ENCODE data around the gene CAB39.
"Not testable (repeated sequence)": the region's sequence is repeated elsewhere in the genome, so short reads cannot be mapped to it uniquely, and the experiment has no call there.

Gene CAB39

GRCh38 chr2:230722207-230722885, 9.7 kb downstream of the CAB39 start:
- H3K9ac ChIP-seq (ENCODE audit: low read depth, low read length) = no peak overlapping the region
- no peak for TF ChIP-seq CTCF (IDR thresholded peaks at IDR 0.05; ENCODE audit: borderline replicate concordance, extremely low read depth, low read length, poor library complexity, severe bottlenecking)
- no peak for TF ChIP-seq EZH2 (IDR thresholded peaks at IDR 0.05; ENCODE audit: borderline replicate concordance, low read depth, low read length, severe bottlenecking)
- H3K4me2 ChIP-seq (ENCODE audit: insufficient read depth, low read length) = no peak overlapping the region
- DNase-seq = no peak
- H3K27ac ChIP-seq (ENCODE audit: low read length) = no peak overlapping the region
- no peak overlapping the region for H2AFZ ChIP-seq (ENCODE audit: low read depth, low read length)
- ATAC-seq (ENCODE audit: insufficient read depth, low read depth) = no peak
- H4K20me1 ChIP-seq (ENCODE audit: insufficient read depth, low read length) = peaks cover 77% of the 10 kb centered on the region
- no peak overlapping the region for H3K4me3 ChIP-seq (ENCODE audit: low read depth in 1 of 2, low read length in 2 of 2)
- no peaks in the 10 kb centered on the region for H3K9me3 ChIP-seq (ENCODE audit: insufficient read depth, low read length, severe bottlenecking)
- H3K4me1 ChIP-seq (ENCODE audit: insufficient read depth, low read length) = peaks cover 50% of the 10 kb centered on the region
- H3K27me3 ChIP-seq (ENCODE audit: insufficient read depth, low read length, poor library complexity) = no peaks in the 10 kb centered on the region
- H3K79me2 ChIP-seq (ENCODE audit: insufficient read depth, low read length) = peaks cover 89% of the 10 kb centered on the region
- peaks cover 25% of the 10 kb centered on the region for H3K36me3 ChIP-seq (ENCODE audit: insufficient read depth, low read length)

- Histone ChIP-seq H3K4me3 (ENCODE audit: low read depth in 1 of 2, low read length in 2 of 2) (no peak overlapping the region), H3K4me1 (ENCODE audit: insufficient read depth, low read length) (peaks cover 42% of the 10 kb centered on the region), H3K9ac (ENCODE audit: low read depth, low read length) (no peak overlapping the region), H3K27ac (ENCODE audit: low read length) (peak overlapping the region; percentile 13; the same call in 1 of the 2 replicates), H3K79me2 (ENCODE audit: insufficient read depth, low read length) (peaks cover 86% of the 10 kb centered on the region), H4K20me1 (ENCODE audit: insufficient read depth, low read length) (peaks cover 67% of the 10 kb centered on the region), H3K4me2 (ENCODE audit: insufficient read depth, low read length) (peak overlapping the region; percentile 48; the same call in 1 of the 2 replicates), H3K27me3 (ENCODE audit: insufficient read depth, low read length, poor library complexity) (no peaks in the 10 kb centered on the region), H3K9me3 (ENCODE audit: insufficient read depth, low read length, severe bottlenecking) (no peaks in the 10 kb centered on the region), H3K36me3 (ENCODE audit: insufficient read depth, low read length) (peaks cover 25% of the 10 kb centered on the region), H2AFZ (ENCODE audit: low read depth, low read length) (no peak overlapping the region)
- ATAC-seq (ENCODE audit: insufficient read depth, low read depth) = peak; percentile 100
- TF ChIP-seq CTCF (IDR thresholded peaks at IDR 0.05; ENCODE audit: borderline replicate concordance, extremely low read depth, low read length, poor library complexity, severe bottlenecking) (no peak), EZH2 (IDR thresholded peaks at IDR 0.05; ENCODE audit: borderline replicate concordance, low read depth, low read length, severe bottlenecking) (no peak)
- DNase-seq = peak; percentile 69
Measured at GRCh38 chr2:230723363-230723762, 10.7 kb downstream of the CAB39 start.

GRCh38 chr2:230724957-230725356, 12.3 kb downstream of the CAB39 start:
- peaks cover 58% of the 10 kb centered on the region for H4K20me1 ChIP-seq (ENCODE audit: insufficient read depth, low read length)
- ATAC-seq (ENCODE audit: insufficient read depth, low read depth); H3K27me3 ChIP-seq (ENCODE audit: insufficient read depth, low read length, poor library complexity): not testable (repeated sequence)

GRCh38 chr2:230731512-230731911, 18.9 kb downstream of the CAB39 start:
- ATAC-seq (ENCODE audit: insufficient read depth, low read depth) = no peak
- no peaks in the 10 kb centered on the region for H3K9me3 ChIP-seq (ENCODE audit: insufficient read depth, low read length, severe bottlenecking)
- no peak overlapping the region for H3K4me3 ChIP-seq (ENCODE audit: low read depth in 1 of 2, low read length in 2 of 2)
- peaks cover 90% of the 10 kb centered on the region for H3K79me2 ChIP-seq (ENCODE audit: insufficient read depth, low read length)
- no peak overlapping the region for H3K4me2 ChIP-seq (ENCODE audit: insufficient read depth, low read length)
- no peak overlapping the region for H3K27ac ChIP-seq (ENCODE audit: low read length)
- DNase-seq = no peak
- TF ChIP-seq CTCF (IDR thresholded peaks at IDR 0.05; ENCODE audit: borderline replicate concordance, extremely low read depth, low read length, poor library complexity, severe bottlenecking) (no peak), EZH2 (IDR thresholded peaks at IDR 0.05; ENCODE audit: borderline replicate concordance, low read depth, low read length, severe bottlenecking) (no peak)
- H4K20me1 ChIP-seq (ENCODE audit: insufficient read depth, low read length) = peaks cover 43% of the 10 kb centered on the region
- no peak overlapping the region for H2AFZ ChIP-seq (ENCODE audit: low read depth, low read length)
- H3K9ac ChIP-seq (ENCODE audit: low read depth, low read length) = no peak overlapping the region
- peaks cover 5% of the 10 kb centered on the region; the same call in 1 of the 2 replicates for H3K36me3 ChIP-seq (ENCODE audit: insufficient read depth, low read length)
- H3K27me3 ChIP-seq (ENCODE audit: insufficient read depth, low read length, poor library complexity) = no peaks in the 10 kb centered on the region
- no peaks in the 10 kb centered on the region for H3K4me1 ChIP-seq (ENCODE audit: insufficient read depth, low read length)

More at GRCh38 chr2:230724957-230725356, 12.3 kb downstream of the CAB39 start:
- peaks cover 25% of the 10 kb centered on the region for H3K36me3 ChIP-seq (ENCODE audit: insufficient read depth, low read length)
- not testable (repeated sequence) for H3K27ac ChIP-seq (ENCODE audit: low read length); DNase-seq; H3K4me3 ChIP-seq (ENCODE audit: low read depth in 1 of 2, low read length in 2 of 2); H3K4me2 ChIP-seq (ENCODE audit: insufficient read depth, low read length); H3K9ac ChIP-seq (ENCODE audit: low read depth, low read length); H3K9me3 ChIP-seq (ENCODE audit: insufficient read depth, low read length, severe bottlenecking); H2AFZ ChIP-seq (ENCODE audit: low read depth, low read length)
- H3K4me1 ChIP-seq (ENCODE audit: insufficient read depth, low read length) = peaks cover 38% of the 10 kb centered on the region
- H3K79me2 ChIP-seq (ENCODE audit: insufficient read depth, low read length) = peaks cover 82% of the 10 kb centered on the region
